SK-MEL-5 (cell line): Measurements from ENCODE around the gene PPAN. TPM values are rescaled to one million over a fixed set of nuclear protein-coding genes. Genes with fewer than 3 reads are reported as not detected.

Experiments used
- DNase-seq: peaks from one replicate; pipeline ENCODE4 v3.0.0-alpha.2; 2016; ENCODE audit warnings: low read depth, low spot score
- in situ Hi-C: cut with HindIII; loops from 2 replicates; pipeline ENCODE4 v1.10.0; 2016; ENCODE audit warnings: low sequenced_read_pairs, high pct_unique_total_duplicates, low pct_unique_long_range_greater_than_20kb
- small RNA-seq, 2 experiments: library from RNA; depleted of rRNA; stranded (forward); fragments of <200 nt; gene quantifications; one replicate each; pipeline ENCODE3, GENCODE V24; 2014
- total RNA-seq: library from RNA; depleted of rRNA; stranded (reverse); fragments of >200 nt; shearing (Covaris generic); gene quantifications from 2 replicates; pipeline ENCODE4 v1.2.3, GENCODE V29; 2014; rRNA removed

PPAN gene
- total RNA-seq, 1 experiment from 2014 or later, result 34.0 TPM

- no peak for DNase-seq
These were observed 45.4 kb downstream of the PPAN start for GRCh38 chr19:10151521-10151920.

GRCh38 chr19:10152100-10152499 lies 45.9 kb downstream of the PPAN start:
- in situ Hi-C loops, result no loop called here
- no peak for DNase-seq

More at GRCh38 chr19:10151521-10151920, 45.4 kb downstream of the PPAN start:
- in situ Hi-C loops, result no loop called here

GRCh38 chr19:10155839-10156238 lies 49.7 kb downstream of the PPAN start:
- in situ Hi-C loops, result no loop called here
- DNase-seq, result no peak

- no peak for DNase-seq
- in situ Hi-C loops, result no loop called here
These were observed 51.9 kb downstream of the PPAN start for GRCh38 chr19:10158071-10158470.

GRCh38 chr19:10158485-10158884 lies 52.3 kb downstream of the PPAN start:
- in situ Hi-C loops, result no loop called here
- DNase-seq, result no peak

GRCh38 chr19:10159610-10160009 lies 53.4 kb downstream of the PPAN start:
- in situ Hi-C loops, result no loop called here
- DNase-seq, result no peak

Small RNAs within 50 kb of the gene (small RNA-seq; reads per million reads assigned to genes)
- gene SNORD105 (1.5 to 80.9 reads per million in 2 experiments), gene SNORD105B (302 to 30,062 reads per million in 2 experiments)

Other genes starting within 250 kb of the PPAN start
- gene OLFM2, start 169.8 kb upstream of the PPAN start, total RNA-seq, result 10.6 and 14.6 TPM in 2 replicates
- gene COL5A3, start 95.9 kb upstream of the PPAN start, total RNA-seq, result 1.5 and 2.1 TPM in 2 replicates
- 0.53 and 2.4 TPM in 2 replicates for gene RDH8, start 92.9 kb upstream of the PPAN start, total RNA-seq
- gene SHFL, start 20.0 kb upstream of the PPAN start, total RNA-seq, result 22.8 and 24.3 TPM in 2 replicates
- 1.5 and 2.6 TPM in 2 replicates for gene ANGPTL6, start 3.7 kb upstream of the PPAN start, total RNA-seq
- 3.1 and 4.4 TPM in 2 replicates for gene P2RY11, start 5.3 kb downstream of the PPAN start, total RNA-seq
- 275 and 291 TPM in 2 replicates for gene EIF3G, start 13.5 kb downstream of the PPAN start, total RNA-seq
- gene DNMT1, start 88.6 kb downstream of the PPAN start, total RNA-seq, result 34.1 and 42.1 TPM in 2 replicates
- 4.7 and 4.9 TPM in 2 replicates for gene S1PR2, start 125.0 kb downstream of the PPAN start, total RNA-seq
- 66.9 and 68.1 TPM in 2 replicates for gene MRPL4, start 145.9 kb downstream of the PPAN start, total RNA-seq
- gene ICAM1, start 164.8 kb downstream of the PPAN start, total RNA-seq, result 45.0 and 46.2 TPM in 2 replicates
- 0.08 TPM in 1 of 2 replicates, not detected in the other for gene ICAM4, start 180.6 kb downstream of the PPAN start, total RNA-seq
- gene ICAM5, start 183.6 kb downstream of the PPAN start, total RNA-seq, result 0.29 and 0.66 TPM in 2 replicates
- 0.08 and 0.69 TPM in 2 replicates for gene ZGLP1, start 203.5 kb downstream of the PPAN start, total RNA-seq
- gene FDX2, start 209.7 kb downstream of the PPAN start, total RNA-seq, result 19.5 and 23.1 TPM in 2 replicates
- 7.3 and 8.1 TPM in 2 replicates for gene RAVER1, start 227.2 kb downstream of the PPAN start, total RNA-seq
- 6.1 and 7.6 TPM in 2 replicates for gene ICAM3, start 233.3 kb downstream of the PPAN start, total RNA-seq